RCC 7860 (cell line): ENCODE measurements around the gene RPLP1.
A peak's percentile ranks its signal among the peaks of the same experiment; 100 is the strongest.

Source experiments
- DNase-seq: peaks from one replicate; pipeline ENCODE4 v3.0.0-alpha.2; 2015; ENCODE audit warnings: low spot score
- FAIRE-seq: peaks from 2 replicates; lab custom pipeline; 2012; peaks lifted over from hg19 to GRCh38; lab: Jason Lieb, UNC

RPLP1 gene

DNA sequence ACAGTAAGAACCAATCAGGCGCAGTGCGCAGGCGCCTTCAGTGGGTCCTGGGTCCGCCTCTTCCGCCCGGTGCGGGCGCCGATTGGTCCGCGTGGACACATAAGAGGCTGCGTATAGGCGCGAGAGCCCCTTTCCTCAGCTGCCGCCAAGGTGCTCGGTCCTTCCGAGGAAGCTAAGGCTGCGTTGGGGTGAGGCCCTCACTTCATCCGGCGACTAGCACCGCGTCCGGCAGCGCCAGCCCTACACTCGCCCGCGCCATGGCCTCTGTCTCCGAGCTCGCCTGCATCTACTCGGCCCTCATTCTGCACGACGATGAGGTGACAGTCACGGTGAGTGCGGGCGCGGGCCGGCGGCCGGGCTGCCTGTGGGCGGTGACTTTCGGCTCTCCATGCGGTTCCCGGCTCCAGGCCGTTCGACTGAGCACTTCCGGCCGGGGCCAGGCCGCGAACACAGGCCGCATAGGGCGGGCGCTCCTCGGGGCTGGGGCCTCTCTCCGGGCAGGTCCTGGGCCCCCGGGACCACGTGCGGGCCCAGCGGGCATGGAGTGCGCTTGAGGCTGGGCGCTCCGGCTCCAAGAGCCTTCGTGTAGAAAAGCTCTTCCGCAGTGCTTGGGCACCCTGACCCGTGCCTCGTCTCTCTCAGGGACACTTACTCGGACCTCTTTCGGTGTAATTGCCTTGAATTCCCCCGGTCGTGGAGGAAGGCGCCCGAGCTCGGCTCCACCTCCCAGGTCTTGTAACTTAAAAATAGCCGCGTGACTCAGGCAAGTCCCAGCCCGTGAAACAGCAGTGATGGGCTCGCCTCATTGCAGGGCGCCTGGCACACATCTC, at the start of gene RPLP1:
RPLP1 (plus strand) TSS at position 127 of the 830 bp plus-strand sequence; CDS start at position 258, 131 bp downstream.
- DNase-seq (peak; percentile 88), FAIRE-seq (peak; percentile 62)

GRCh38 chr15:69403594-69403993, 49.0 kb upstream of the RPLP1 start:
- no peak for FAIRE-seq
- DNase-seq = no peak

- FAIRE-seq = no peak
These were observed 47.5 kb upstream of the RPLP1 start for GRCh38 chr15:69405110-69405509.

DNA sequence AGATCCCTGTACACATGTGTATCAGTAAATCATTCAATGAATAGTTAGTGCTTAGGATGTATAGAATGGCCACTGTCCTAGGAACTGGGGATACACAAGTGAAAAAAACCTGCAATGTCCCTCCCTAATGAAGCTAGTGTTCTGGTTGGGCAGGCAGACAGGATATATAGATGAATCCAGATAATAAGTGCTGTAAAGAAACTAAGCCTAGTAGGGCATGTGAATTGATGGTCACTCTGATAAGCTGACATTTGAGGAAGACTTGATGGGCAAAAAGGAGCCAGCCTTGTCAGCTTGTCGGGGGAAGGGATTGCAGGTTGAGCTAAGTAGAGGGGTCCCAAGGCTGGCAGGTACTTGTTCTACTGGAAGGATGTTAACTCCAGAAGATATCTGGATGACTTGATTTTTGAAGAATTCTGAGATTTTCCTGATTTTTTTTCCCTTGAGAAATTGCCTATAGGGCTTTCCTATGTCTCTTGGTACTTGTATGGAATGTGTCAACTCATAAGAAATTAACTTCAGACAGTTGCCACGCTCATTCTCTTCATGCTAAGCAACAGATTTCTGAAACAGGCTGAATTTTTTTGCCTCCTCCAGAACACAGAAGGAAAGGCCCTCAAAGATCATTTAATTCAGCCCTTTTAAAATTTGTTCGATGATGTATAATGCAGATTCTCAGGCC, 44.8 kb upstream of the RPLP1 start:
- no peak for FAIRE-seq

More at GRCh38 chr15:69405110-69405509, 47.5 kb upstream of the RPLP1 start:
- no peak for DNase-seq

GRCh38 chr15:69408841-69409240, 43.8 kb upstream of the RPLP1 start:
- FAIRE-seq = no peak
- DNase-seq = no peak

More for the DNA sequence above, 44.8 kb upstream of the RPLP1 start:
- DNase-seq = no peak

DNA sequence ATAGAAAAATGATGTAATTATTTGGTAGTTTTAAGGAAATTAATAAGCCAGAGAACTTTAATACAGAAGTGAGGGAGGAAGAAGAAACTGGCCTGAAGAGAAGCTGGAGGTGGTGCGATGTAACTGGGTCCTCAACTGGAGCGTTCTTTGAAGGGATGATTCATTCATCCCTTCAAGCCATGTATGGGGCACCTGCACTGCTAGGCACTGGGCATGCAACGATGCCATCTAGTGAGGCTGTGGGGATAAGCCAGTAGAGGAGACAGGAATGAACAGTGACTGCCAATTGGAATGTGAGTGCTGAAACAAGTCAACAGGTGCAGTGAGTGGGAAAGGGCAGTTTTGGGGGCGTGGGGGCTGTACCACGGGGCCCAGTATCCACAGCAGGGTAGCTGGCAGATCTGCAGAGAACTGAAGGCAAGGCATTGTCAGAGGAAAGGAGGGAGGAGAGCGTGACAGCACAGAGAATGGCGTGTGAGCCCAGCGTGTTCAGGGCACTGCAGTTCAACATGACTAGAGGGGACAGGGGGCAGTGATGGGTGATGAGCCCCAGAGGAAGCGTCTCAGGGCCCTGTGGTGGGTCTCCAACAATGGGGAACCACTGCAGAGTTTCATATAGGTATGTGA, 42.3 kb upstream of the RPLP1 start:
- DNase-seq (peak; percentile 36), FAIRE-seq (no peak)

DNA sequence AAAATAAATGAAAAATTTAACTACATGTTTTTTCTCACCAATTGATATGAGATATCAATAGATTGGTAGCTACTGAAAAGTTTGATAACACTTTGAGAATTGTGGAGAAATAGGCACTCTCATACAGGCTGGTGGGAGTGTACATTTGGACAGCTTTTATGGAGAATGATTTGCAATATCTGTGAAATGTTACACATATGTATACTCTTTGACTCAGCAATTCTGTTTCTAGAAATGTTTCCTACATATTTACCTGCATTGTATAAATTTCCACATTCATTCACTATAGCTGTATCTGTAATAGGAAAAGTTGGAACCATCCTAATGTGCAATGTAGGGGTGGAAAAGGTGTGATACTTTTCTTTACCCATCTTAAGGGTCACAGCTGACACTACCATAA, 40.3 kb upstream of the RPLP1 start:
- DNase-seq (no peak), FAIRE-seq (no peak)

GRCh38 chr15:69412701-69413100, 39.9 kb upstream of the RPLP1 start:
- FAIRE-seq (no peak), DNase-seq (no peak)

DNA sequence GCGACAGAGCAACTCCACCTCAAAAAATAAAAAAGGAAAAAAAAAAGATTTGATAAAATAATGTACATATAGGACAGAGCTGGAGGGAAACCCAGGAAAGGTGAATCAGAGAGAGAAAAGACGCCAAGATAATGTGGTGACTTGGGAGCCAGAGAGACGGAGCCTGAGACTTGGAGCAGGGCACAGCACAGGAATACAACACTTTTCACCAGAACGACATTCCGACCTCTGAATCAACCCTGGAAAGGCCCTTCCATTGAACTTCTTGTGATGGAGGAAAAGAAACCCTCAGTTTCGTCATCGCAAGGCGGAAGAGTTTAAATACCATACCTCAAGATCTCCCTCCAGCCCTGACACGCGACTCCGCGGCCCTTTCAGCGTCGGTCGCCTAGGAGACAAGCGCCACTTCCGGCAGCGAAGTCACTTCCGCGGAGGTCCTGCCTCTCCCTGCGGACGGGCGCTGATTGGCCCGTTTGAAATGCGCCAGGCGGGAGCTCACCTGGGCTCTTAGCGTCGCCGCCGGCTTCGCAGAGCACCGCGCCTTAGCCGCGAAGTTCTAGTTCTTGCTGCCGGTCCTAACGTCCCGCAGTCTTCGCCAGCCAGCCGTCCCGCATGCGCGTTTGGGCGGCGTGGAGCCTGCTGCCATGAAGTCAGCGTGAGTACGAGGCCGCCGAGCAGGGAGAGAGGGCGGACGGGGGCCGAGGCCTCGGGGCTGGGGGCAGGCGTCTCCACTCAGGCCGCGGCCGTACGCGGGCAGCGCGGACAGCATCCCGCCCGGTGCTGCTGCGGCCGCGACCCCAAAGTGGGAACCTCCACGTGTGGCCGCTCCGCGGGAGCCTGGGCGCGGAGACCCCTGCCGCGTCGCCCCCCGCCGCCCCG, 38.6 kb upstream of the RPLP1 start, which contains the start of gene KIF23:
KIF23 (plus strand) TSS at position 528 of the 879 bp plus-strand sequence; CDS start at position 645, 117 bp downstream.
- peak; percentile 78 for FAIRE-seq

GRCh38 chr15:69414701-69415167, 37.9 kb upstream of the RPLP1 start:
- FAIRE-seq = peak; percentile 30
- peak; percentile 77 for DNase-seq

More for the DNA sequence above, 38.6 kb upstream of the RPLP1 start, which contains the start of gene KIF23:
- DNase-seq = peak; percentile 85

DNA sequence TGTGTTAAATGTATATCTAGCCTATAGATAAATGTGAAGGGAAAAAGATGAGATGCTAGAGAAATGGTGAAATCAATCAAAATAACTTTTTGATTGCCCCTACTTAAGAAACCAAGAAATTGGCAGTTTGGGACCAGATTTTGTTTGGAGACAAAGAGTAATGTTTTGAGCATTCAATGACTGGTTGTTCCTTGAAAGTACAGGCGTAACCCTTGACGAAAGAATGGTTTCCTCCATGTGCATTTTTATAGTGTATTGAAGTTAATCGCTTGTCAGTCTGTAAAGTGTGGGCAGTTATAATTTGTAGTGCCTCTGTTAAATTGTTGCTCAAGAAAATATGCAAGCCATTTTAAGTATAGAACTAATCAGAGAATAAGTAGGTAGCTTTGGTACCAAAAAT, 37.2 kb upstream of the RPLP1 start:
- FAIRE-seq (no peak), DNase-seq (no peak)

- no peak for FAIRE-seq
- no peak for DNase-seq
These were observed 35.0 kb upstream of the RPLP1 start for GRCh38 chr15:69417581-69417980.

DNA sequence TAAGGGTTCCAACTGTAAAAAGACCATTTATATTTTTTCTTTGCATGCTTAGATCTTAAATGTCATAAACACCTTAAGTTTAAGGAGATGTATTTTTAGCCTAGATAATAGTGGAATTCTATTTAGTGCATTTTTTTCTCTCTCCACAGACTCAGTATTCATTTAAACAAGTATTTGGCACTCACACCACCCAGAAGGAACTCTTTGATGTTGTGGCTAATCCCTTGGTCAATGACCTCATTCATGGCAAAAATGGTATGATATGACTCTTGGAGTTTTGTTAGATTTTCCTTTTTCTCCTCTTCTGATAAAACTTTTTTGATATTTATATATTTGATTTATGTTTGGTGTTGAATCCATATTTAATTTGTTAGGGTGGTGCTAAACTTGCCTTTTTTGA, 31.1 kb upstream of the RPLP1 start:
- no peak for FAIRE-seq

GRCh38 chr15:69422336-69422895, 30.2 kb upstream of the RPLP1 start:
- FAIRE-seq (no peak), DNase-seq (no peak)

More for the DNA sequence above, 31.1 kb upstream of the RPLP1 start:
- no peak for DNase-seq

DNA sequence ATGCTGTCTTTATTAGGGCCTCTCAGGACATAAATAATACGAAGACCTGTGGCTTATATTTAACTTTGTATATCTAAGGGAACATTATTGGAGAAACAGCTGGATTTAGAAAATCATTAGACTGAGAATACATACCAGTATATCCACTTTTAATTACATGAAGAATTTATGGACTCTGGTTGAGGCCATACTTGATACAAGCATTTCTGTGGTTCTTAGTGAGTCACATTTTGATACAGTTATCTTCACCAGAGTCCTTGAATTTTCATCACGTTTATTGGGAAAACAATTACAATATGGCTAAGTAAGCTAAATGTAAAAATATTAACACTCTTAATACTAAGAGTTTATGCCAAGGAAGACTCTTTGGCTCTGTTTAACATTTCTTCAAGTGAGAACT, 28.6 kb upstream of the RPLP1 start:
- DNase-seq (no peak), FAIRE-seq (no peak)

GRCh38 chr15:69424748-69425413, 27.7 kb upstream of the RPLP1 start:
- DNase-seq (no peak), FAIRE-seq (no peak)

DNA sequence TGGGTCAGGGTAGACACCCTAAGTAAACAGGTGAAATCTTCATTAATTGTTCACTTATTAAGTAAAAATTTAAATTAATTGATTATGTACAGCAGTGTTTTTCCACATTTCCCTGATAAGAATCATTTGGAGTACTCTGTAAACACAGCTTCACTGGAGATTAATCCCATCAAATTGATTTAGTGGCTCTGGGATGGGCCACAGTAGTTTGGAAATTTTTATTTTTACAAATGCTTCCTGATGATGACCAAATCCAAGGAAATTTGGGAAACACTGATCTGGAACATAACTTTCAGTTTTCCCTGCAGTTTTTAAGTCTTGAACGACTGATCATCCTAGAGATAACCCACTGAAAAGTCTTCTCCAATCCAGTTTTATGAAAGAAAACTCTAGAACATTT, 18.8 kb upstream of the RPLP1 start:
- FAIRE-seq = no peak
- DNase-seq = no peak

- DNase-seq = no peak
- no peak for FAIRE-seq
These were observed 18.4 kb upstream of the RPLP1 start for GRCh38 chr15:69434238-69434637.

DNA sequence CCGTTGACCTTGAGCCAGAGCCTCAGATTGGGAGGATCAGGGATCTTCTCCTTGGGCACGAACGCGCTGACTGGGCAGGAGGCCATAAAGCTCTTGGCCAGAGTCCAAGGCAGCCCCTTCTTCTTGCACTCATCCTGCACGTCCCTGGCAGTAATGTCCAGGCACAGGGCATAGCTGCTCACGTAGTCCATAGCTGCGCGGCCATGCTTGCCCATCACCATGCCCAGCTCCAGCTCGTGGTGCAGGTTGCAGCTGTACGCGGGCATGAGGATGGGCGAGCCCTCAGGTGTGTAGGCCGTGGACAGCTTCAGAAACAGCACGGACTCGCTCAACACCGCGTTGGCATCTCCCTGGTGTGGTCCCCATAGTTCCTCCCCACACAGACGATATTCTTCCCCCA, 17.9 kb upstream of the RPLP1 start:
- FAIRE-seq (no peak), DNase-seq (no peak)
